Left lobe of liver (tissue), 2 donors: ENCODE measurements around the gene TMEM86A. TPM values are rescaled to one million over a fixed set of nuclear protein-coding genes. Genes with fewer than 3 reads are reported as not detected.
"Not testable (repeated sequence)": the region's sequence is repeated elsewhere in the genome, so short reads cannot be mapped to it uniquely, and the experiment has no call there.

Experiments
- ATAC-seq: fragments of 200-7000 bp; cut with Tn5 transposase; one replicate; pipeline ENCODE4 v1.9.1; 2020; ENCODE audit warnings: mild to moderate bottlenecking, moderate library complexity
- DNase-seq: peaks from one replicate; pipeline ENCODE4 v3.0.0-alpha.2; 2020; ENCODE audit warnings: low spot score
- total RNA-seq: library from RNA; stranded (reverse); gene quantifications from one replicate; pipeline ENCODE4 v1.2.1, GENCODE V29; 2021
- donor health status: DM: no; HTN: no; CAD: no; lungs with moderate emphysema.
- donor health status: DM: no; HTN: yes; CAD: no.

TMEM86A gene
- total RNA-seq: 5.3 TPM

DNA sequence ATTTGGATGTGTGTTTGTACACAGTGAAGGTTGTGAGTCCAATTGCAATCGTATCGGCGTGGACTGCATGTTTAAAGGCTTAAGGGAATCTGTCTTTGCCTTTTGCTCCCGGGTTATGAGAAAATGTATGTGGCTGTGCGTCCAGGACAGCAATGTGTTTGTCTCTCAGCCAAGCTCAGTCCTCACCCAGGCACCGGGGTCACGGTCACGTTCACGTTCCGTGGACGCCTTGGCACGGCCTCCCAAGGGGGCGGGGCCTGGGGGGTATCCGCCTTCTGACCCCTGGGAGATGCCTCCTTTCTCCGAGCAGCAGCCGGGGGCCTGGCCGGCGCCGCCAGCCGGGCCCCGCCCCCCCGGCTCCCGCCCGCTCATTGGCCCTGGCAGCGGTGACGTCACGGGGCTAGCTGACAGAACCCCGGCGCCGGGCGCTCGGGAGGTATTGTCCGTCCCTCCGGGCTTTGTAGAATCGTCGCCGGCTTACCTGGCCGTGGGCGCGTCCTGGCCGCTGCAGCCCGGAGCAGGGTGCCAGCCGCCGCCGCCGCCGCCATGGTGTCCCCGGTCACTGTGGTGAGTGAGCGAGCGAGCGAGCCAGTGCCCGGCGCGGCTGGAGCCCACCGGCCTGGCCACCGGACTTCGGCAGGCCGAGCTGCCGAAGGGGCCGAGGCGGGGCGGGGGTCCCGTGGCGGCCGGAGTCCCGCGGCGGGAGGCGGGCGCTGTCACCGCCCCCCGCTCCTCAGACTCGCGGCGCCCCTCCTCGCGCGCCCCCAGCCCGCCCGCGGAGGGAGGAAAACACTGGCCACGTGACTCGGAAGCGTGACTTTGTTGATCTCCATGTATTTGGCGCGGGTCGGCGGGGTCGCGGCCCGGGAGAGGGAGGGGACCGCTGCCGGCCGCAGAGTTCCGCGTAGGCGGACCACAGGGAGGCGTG lies at the start of gene TMEM86A:
TMEM86A (plus strand) TSS at position 439 of the 928 bp plus-strand sequence; CDS start at position 547, 108 bp downstream.
- DNase-seq (peak; percentile 98), ATAC-seq (peak; percentile 97)

GRCh38 chr11:18650353-18650752 lies 48.2 kb upstream of the TMEM86A start:
- no peak for DNase-seq

DNA sequence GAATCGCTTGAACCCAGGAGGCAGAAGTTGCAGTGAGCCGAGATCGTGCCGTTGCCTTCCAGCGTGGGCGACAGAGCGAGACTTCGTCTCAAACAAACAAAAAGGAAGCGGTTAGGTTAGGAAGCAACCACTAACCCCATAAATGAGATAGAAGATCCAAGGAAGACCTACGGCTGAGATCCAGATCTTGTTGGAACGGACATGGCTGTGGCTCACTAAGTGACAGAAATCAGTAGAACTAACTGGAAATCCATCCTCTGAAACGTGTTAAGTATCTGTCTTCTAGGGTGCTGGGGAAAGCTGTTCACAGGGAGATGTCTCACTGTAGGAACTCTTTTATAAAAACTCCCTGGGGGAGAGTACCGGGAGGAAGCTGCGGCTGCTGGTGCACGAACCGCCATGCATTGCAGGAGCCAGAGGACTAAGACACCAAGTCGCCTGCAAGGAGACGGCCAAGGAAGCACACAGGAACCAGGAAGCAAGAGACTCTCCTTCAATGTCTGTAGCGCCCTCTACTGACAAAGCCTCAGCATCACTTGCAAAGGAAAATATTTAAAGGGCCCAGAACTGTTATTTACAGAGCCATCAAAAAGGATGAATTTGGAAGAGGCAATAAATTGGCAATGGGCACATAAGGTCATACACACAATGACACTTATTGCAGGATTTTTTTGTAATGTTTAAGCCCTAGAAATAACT lies 47.6 kb upstream of the TMEM86A start:
- ATAC-seq: peak; percentile 75
- DNase-seq: peak; percentile 47

More at GRCh38 chr11:18650353-18650752, 48.2 kb upstream of the TMEM86A start:
- no peak for ATAC-seq

DNA sequence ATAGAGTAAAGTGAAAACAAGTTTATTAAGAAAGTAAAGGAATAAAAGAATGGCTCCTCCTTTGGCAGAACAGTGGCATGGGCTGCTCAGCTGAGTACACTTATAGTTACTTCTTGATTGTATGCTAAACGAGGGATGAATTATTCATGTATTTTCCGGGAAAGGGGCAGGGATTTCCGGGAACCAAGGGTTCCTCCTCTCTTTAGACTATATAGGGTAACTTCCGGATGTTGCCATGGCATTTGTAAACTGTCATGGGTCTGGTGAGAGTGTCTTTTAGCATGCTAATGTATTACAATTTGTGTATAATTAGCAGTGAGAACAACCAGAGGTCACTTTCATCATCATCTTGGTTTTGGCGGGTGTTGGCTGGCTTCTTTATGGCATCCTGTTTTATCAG lies 40.9 kb upstream of the TMEM86A start:
- DNase-seq (no peak), ATAC-seq (no peak)

DNA sequence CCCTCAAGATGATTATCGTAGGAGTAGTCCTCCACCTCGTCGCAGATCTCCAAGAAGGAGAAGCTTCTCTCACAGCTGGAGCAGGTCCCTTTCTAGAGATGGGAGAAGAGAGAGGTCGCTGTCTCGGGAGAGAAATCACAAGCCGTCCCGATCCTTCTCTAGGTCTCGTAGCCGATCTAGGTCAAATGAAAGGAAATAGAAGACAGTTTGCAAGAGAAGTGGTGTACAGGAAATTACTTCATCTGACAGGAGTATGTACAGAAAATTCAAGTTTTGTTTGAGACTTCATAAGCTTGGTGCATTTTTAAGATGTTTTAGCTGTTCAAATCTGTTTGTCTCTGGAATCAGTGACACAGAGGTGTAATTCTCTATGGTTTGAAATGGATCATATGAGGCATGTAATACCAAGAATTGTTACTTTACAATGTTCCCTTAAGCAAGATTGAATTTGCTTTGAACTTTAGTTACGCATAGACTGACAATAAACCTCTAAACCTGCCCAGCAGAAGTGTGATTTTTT lies 33.2 kb upstream of the TMEM86A start:
- DNase-seq, ATAC-seq: not testable (repeated sequence)

DNA sequence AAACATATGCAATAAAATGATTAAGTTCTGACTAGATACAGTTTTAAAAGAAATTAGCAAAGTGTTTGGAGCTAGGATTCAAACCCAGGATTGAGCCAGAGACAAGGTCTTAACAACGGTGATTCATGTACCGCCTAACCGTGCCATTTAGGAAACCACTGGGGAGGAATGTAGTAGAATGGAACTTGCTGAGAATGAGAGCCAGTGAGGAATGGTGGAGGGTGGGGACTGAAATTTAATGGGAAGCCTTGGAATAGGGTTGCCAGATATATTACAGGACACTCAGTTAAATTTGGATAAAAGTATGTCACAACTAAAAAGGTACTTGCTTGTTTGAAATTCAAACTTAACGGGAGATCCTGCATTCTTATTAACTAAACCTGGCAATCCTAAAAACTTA lies 30.4 kb upstream of the TMEM86A start:
- DNase-seq (no peak), ATAC-seq (no peak)

- DNase-seq: no peak
- no peak for ATAC-seq
Observed at GRCh38 chr11:18669219-18669596, 29.4 kb upstream of the TMEM86A start.

GRCh38 chr11:18669711-18670110 lies 28.9 kb upstream of the TMEM86A start:
- DNase-seq (no peak), ATAC-seq (no peak)

DNA sequence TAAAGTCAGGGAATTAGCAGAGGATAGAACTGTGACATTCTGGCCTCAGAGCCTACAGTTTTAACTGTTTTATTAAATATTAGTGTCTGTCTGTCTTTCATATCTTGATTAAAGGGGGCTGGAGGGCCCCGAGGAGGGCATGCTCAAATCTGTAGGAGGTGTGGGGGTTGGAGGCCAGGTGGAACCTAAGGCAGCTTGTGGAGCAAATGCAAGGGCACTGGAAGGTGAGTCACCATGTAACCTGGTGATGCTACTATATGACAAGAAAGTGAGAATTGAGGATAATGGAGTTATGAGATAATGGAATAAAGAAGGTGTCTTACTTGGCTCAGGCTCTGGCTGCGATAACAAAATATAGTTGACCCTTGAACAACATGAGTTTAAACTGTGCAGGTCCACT lies 27.3 kb upstream of the TMEM86A start:
- ATAC-seq (no peak), DNase-seq (no peak)

DNA sequence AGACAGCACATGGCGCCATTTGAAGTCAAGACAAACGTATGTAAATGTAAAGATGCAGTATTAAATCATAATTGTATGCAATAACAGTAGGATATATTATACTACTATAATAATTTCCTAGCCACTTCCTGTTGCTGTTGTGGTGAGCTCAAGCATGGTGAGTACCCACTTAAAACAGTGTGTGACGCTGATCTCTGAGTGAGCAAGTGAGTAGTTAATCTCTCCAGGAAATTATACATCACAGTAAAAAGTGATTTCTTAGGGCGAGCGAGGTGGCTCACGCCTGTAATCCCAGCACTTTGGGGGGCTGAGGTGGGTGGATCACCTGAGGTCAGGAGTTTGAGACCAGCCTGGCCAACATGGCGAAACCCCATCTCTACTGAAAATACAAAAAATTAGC lies 26.4 kb upstream of the TMEM86A start:
- not testable (repeated sequence) for DNase-seq, ATAC-seq

- no peak for DNase-seq
- no peak for ATAC-seq
Observed at GRCh38 chr11:18676803-18677202, 21.8 kb upstream of the TMEM86A start.

GRCh38 chr11:18677560-18677959 lies 21.0 kb upstream of the TMEM86A start:
- DNase-seq (no peak), ATAC-seq (no peak)

GRCh38 chr11:18681949-18682348 lies 16.6 kb upstream of the TMEM86A start:
- not testable (repeated sequence) for ATAC-seq, DNase-seq

- DNase-seq (no peak), ATAC-seq (no peak)
Observed at GRCh38 chr11:18682466-18682865, 16.1 kb upstream of the TMEM86A start.

DNA sequence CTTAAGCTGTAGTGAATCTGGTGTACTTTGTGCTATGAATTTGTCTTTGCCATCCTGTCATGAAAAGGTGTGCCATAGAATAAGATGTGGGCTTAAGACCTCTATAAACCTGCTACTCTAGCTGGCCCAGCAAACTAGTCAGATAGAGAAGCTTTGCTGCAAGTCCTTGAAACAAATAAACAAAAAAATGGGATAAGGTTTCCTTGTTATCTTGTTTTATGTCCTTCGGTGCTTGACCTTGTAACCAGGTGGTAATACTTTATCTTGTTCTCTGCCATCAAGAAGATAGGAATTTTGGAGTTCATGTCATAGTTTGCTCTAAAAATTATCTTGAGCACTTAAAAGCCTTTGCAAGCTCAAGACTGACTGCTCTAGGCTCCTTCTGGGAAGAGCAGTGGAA lies 14.3 kb upstream of the TMEM86A start:
- no peak for DNase-seq
- no peak for ATAC-seq

DNA sequence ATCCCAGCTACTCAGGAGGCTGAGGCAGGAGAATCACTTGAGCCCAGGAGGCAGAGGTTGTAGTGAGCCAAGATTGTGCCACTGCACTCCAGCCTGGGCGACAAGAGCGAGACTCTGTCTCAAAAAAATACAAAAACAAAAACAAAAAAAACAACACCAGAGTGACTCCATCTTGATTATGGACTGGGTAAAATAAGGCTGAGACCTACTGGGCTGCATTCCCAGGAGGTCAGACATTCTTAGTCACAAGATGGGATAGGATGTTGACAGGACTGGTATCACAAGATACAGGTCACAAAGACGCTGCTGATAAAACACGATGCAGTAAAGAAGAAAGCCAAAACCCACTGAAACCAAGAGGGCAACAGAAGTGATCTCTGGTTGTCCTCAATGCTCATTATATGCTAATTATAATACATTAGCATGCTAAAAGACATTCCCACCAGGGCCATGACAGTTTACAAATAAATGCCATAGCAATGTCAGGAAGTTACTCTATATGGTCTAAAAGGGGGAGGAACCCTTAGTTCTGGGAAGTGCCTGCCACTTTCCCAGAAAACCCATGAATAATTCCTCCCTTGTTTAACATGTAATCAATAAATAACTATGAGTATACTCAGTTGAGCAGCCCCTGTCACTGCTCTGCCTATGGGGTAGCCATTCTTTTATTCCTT lies 7.0 kb upstream of the TMEM86A start:
- not testable (repeated sequence) for DNase-seq, ATAC-seq

GRCh38 chr11:18692941-18693760 lies 5.4 kb upstream of the TMEM86A start:
- DNase-seq (peak; percentile 55), ATAC-seq (peak; percentile 86)

DNA sequence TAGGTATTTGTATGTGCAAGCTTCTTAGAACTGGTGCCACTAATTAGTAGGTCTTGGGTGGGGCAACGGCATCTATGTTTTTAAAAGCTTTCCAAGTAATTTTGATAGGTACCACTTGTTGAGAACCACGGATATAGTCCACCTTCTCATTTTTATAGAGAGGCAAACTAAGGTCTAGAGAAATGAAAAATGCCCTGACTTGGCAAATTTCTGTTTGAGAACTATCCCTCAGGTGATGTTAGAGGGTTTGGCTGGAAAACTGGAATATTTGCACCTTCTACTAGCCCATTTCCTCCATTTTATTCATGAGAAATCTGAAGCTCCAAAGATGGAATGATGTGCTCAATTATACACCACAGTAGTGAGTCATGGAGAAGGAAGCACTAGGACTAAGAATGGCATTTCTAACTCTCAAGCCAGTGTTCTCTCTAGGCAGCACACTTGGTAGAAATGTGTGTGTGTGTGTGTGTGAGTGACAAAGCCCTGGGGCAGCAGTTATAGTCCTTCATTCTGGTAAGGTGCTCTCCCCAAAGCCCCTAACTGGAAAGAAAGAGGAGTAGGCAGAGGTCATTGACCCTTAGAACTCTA lies 1.8 kb upstream of the TMEM86A start:
- DNase-seq (no peak), ATAC-seq (no peak)

GRCh38 chr11:18697576-18697975 lies 1.0 kb upstream of the TMEM86A start:
- no peak for ATAC-seq
- DNase-seq: no peak

- no peak for ATAC-seq
Observed at GRCh38 chr11:18699269-18699596, 654 bp downstream of the TMEM86A start.

More at GRCh38 chr11:18699269-18699596, 654 bp downstream of the TMEM86A start:
- DNase-seq: no peak
